Subcutaneous adipose tissue (tissue), 4 donors: ENCODE data around the gene HOXC4. TPM values are rescaled to one million over a fixed set of nuclear protein-coding genes. Genes with fewer than 3 reads are reported as not detected.

ENCODE experiments used
- total RNA-seq, 4 donors: library from RNA; depleted of rRNA; stranded (reverse); fragments of >200 nt; gene quantifications; one replicate each; pipeline ENCODE4 v1.1.0, GENCODE V29; 2016
- TF ChIP-seq, protein P1 (sequence below): fragments of 450-650 bp; IDR thresholded peaks from one replicate; pipeline ENCODE4 v1.5.1; 2016; ENCODE audit warnings: low read depth, mild to moderate bottlenecking, control low read depth, antibody characterized with exemption, moderate library complexity

Gene HOXC4
- total RNA-seq, 4 donors from 2014 or later, result 1.1 to 3.5 (median 2.1) TPM

GRCh38 chr12:54032627-54033100 lies 21.0 kb upstream of the HOXC4 start, which contains the start of gene HOXC5:
TSS of gene HOXC5 (plus strand) at chr12:54033050. CDS start at chr12:54033123, 73 bp downstream.
- TF ChIP-seq, protein P1, sequence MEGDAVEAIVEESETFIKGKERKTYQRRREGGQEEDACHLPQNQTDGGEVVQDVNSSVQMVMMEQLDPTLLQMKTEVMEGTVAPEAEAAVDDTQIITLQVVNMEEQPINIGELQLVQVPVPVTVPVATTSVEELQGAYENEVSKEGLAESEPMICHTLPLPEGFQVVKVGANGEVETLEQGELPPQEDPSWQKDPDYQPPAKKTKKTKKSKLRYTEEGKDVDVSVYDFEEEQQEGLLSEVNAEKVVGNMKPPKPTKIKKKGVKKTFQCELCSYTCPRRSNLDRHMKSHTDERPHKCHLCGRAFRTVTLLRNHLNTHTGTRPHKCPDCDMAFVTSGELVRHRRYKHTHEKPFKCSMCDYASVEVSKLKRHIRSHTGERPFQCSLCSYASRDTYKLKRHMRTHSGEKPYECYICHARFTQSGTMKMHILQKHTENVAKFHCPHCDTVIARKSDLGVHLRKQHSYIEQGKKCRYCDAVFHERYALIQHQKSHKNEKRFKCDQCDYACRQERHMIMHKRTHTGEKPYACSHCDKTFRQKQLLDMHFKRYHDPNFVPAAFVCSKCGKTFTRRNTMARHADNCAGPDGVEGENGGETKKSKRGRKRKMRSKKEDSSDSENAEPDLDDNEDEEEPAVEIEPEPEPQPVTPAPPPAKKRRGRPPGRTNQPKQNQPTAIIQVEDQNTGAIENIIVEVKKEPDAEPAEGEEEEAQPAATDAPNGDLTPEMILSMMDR, result no peak

DNA sequence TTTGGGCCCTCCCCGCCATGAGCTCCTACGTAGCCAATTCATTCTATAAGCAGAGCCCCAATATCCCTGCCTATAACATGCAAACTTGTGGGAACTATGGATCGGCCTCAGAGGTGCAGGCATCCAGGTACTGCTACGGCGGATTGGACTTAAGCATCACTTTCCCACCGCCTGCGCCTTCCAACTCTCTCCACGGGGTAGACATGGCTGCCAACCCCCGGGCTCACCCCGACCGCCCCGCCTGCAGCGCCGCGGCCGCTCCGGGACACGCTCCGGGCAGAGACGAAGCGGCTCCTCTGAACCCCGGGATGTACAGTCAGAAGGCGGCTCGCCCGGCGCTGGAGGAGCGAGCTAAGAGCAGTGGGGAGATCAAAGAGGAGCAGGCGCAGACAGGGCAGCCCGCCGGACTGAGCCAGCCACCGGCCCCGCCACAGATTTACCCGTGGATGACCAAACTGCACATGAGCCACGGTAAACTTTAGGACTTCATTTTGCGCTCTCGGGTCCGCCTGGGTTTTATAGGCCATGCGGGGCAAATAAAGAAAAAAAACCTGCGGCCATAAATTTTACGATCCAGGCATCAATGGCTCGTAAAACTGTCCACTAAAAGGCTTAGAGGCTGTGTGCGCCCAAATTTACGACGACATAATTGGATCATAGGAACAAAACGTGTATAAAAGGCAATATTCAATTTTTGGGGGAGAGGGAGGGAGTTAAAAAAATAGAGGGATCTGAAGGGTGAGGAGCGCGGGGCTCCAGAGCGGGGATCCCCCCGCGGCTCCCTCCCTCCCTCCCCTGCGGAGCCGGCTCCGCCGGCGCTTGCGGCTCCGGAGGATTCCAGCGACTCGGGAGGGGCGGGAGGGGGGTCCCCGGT lies 20.3 kb upstream of the HOXC4 start:
- TF ChIP-seq, protein P1, result no peak

DNA sequence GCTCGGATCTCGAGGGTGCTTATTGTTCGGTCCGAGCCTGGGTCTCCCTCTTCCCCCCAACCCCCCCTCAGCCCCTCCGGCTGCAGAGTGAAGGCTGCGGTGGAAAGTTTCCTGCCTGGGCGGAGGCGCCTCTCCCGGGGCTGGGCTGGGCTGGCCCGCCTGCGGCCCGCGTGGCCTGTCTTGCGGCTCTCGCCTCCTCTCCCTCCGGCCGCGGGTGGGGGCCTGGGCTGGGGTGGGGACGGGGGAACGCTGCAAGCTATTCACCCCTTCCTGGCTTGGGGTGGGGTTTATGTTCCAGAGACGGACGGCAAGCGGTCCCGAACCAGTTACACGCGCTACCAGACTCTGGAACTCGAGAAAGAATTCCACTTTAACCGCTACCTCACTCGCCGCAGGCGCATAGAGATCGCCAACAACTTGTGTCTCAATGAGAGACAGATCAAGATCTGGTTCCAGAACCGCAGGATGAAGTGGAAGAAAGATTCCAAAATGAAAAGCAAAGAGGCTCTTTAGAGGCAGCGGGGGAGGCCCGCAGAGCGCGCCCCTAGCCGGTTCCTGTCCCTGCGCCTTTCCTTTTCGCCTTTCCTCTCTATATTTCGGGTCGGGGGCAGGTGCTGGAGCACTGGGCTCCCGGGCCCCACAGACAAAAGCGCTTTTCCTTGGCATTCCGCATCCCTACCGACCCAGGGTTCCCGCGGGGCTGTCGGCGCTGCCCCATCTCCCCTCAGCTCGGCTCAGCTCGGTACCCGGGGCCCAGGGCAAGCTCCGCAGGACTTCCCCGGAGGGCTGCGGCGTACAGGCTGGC lies 19.5 kb upstream of the HOXC4 start:
- TF ChIP-seq, protein P1, result no peak

- TF ChIP-seq, protein P1, result no peak
Observed at GRCh38 chr12:54034785-54035310, 18.8 kb upstream of the HOXC4 start.

GRCh38 chr12:54035568-54036264 lies 17.9 kb upstream of the HOXC4 start:
- TF ChIP-seq, protein P1, result no peak

DNA sequence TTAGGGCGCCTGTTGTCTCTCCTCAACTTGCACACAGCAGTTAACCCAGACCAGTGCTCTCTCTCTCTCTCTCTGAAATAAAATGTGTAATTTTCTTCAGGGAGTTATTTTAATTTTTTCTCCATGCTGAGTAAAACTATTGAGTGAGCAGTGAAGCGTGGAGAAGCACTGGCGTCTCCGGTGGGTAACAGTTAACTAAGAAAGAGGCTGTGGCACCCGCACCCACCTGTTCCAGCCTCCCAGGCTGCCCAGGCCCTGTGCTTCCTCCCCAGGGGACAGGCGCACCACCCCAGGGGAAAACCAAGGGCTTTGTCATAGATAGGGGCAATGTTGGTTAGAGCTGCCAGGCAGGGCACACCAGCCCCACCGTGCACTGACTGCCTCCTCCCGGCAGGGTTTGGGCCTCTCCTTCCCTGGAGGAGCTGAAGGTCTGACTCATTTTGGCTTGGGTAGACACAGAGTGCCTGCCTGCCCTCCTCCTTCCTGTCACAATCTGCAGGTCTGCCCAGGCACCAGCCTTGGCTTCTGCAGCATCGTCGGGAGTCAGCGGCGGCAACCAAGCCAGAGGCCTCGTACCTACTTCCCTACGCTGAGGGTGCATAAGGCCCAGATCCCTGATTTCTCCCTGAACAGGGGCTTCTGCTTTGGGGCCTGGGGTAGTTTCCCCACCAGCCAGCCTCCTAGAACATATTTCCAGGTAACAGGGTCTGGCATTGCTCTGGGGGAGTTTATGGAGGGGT lies 16.8 kb upstream of the HOXC4 start:
- TF ChIP-seq, protein P1, result no peak
